GM12891 (cell line): ENCODE measurements around the gene UBXN11.
A peak's percentile ranks its signal among the peaks of the same experiment; 100 is the strongest.

ENCODE experiments used
- DNase-seq: peaks from one replicate; pipeline ENCODE4 v3.0.0; 2011; ENCODE audit warnings: low spot score; ENCODE audit not compliant: insufficient read length
- FAIRE-seq: peaks from 2 replicates; lab custom pipeline; 2011; peaks lifted over from hg19 to GRCh38; lab: Jason Lieb, UNC
- PAX5 ChIP-seq: IDR thresholded peaks from 2 replicates; pipeline ENCODE4 v1.6.1; 2011; ENCODE audit warnings: low read length, moderate library complexity, mild to moderate bottlenecking; ENCODE audit not compliant: insufficient read depth, severe bottlenecking
- POLR2A ChIP-seq: IDR thresholded peaks from 2 replicates; pipeline ENCODE4 v1.6.1; 2011; ENCODE audit warnings: low read depth, low read length, control low read depth
- POLR2AphosphoS5 ChIP-seq: IDR thresholded peaks from 2 replicates; pipeline ENCODE4 v1.6.1; 2011; ENCODE audit warnings: low read depth, low read length, control low read depth
- POU2F2 ChIP-seq: IDR thresholded peaks from 2 replicates; pipeline ENCODE4 v1.6.1; 2011; ENCODE audit warnings: low read depth, mild to moderate bottlenecking, control low read depth, low read length, moderate library complexity
- SPI1 ChIP-seq: IDR thresholded peaks from 2 replicates; pipeline ENCODE4 v1.6.1; 2011; ENCODE audit warnings: low read depth, low read length, control low read depth
- TAF1 ChIP-seq: IDR thresholded peaks from 2 replicates; pipeline ENCODE4 v1.6.1; 2011; ENCODE audit warnings: low read depth, low read length, control low read depth

UBXN11 gene

DNA sequence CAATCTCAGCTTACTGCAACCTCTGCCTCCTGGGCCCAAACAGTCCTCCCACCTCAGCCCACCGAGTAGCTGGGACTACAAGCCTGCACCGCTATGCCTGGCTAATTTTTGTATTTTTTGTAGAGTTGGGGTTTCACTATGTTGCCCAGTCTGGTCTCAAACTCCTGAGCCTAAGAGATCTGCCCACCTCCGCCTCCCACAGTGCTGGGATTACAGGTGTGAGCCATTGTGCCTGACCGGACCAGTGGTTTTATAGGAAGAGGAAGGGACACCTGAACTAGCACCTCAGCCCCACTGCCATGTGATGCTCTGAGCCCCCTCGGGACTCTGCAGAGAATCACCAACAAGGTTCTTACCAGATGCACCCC is 43.4 kb upstream of the UBXN11 start:
- TF ChIP-seq POU2F2 (no peak), POLR2A (no peak), PAX5 (no peak), POLR2AphosphoS5 (no peak), SPI1 (no peak), TAF1 (no peak)
- DNase-seq (no peak), FAIRE-seq (no peak)

DNA sequence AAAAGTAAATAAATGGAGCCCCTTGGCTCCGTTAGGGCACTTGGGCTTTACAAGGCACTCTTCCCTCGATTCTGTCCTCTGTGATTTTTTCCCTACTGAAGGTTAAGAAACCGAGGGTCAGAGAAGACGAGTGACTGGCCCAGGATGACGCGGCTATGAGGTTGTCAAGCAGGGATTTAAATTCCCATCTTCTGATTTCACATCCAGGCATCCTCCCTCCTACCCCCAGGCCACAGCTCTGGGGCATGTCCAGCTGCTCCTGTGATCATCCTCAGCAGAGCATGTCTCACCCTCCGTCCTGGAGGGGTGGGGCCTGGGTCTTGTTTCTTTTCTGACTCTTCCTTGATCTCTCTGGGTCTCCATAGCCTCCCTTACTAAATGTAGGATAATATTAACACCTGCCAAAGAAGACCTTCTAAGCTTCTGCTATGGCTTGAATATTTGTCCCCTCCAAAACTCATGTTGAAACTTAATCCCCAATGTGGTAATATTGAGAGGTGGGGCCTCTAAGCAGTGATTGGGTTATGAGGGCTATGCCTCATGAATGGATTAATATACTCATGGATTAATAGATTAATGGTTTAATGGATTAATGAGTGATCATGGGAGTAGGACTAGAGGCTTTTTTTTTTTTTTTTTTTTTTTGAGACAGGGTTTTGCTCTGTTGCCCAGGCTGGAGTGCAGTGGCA is 42.9 kb upstream of the UBXN11 start:
- no peak for TF ChIP-seq TAF1
- FAIRE-seq (no peak), DNase-seq (no peak)

DNA sequence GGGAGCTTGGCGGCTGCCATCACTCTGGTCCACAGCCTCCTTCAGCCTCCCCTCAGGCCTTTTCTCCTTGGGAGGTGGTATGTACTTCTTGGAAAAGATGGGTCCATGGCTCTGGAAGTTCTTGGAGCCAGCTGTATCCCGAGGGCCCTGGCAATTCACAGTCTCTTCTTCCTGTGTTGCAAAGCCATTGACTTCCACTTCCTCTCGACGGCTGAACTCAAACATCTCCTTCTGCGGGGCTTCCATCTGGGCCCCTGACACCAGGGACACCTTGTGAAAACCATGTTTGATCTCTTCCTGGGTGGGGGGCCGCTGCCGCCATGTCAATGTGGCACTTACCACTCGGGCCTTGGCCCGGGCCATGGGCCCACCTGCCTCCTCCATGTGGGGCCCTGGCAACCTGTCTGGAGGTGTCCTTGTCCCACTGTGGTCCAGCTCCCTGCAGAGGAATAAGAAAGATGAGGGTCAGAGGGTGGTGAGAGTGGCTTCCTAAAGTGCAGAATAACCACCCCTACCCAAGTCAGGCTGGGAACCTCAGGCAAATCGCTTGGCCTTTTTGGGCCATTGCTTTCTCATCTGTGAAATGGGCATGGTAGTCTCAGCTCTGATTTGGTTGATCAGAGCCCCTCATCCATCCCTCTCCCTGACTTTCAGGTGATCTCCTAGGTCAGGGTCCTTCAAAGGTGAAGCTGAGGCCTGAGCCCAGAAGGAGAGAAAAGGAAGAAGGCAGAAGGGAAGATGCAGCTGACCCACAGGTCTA is 40.0 kb upstream of the UBXN11 start:
- DNase-seq (no peak), FAIRE-seq (no peak)
- no peak for TF ChIP-seq PAX5
- no peak for TF ChIP-seq POLR2AphosphoS5
- no peak for TF ChIP-seq TAF1
- no peak for TF ChIP-seq POU2F2
- TF ChIP-seq POLR2A, result no peak
- no peak for TF ChIP-seq SPI1

DNA sequence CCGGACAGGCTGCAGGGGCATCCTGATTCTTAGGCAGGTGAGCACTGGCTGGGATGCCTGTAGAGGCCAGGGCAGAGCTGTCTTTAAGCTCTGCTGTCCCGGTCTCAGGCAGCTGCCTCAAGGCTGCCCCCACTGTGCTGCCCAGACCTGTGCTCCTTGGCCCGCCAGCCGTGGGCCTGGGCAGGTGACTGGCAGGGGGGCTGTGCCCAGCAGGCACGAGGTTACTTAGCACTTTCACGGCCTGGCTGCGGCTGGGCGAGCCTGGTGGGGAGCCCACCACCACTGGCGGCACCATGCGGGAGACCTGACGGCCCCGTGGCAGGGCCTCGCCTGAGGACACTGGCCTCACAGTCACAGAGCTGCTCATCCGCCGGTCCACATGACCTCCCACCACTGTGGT is 39.3 kb upstream of the UBXN11 start:
- TF ChIP-seq POU2F2 (no peak), POLR2A (no peak), PAX5 (no peak), SPI1 (no peak), POLR2AphosphoS5 (no peak), TAF1 (no peak)
- DNase-seq (no peak), FAIRE-seq (no peak)

DNA sequence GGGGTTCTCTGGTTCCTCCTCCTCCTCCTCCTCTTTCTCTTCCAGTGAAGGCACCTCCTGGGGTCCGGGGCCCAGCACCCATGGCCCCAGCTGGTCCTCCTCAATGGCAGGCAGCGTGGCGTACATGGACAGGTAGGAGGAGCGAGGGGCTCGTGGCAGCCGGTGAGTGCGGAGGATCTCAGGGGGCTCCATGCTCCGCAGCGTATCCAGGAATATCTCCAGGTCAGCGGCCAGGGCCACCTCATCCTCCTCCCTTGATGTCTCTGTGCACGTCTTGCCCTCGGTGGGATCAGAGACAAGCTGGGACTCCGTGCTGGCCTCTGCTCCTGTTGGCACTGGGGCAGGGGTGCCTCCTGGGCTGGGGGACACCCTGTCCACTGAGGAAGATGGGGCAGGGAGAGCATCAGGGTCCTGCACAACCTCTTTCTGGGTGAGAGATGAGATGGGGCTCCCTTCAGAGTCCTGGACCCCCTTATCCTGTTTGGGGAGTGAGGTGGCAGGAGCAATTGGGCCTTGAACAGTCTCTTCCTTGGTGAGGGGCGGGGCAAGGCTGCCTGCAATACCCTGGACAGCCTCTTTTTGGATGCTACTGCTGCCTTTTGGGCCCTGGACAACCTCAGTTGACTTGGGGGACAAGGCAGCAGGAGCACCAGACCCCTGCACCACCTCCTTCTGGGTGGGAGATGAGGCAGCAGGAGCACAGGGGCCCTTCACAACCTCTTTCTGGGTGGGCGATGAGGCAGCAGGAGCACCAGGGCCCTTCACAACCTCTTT is 37.9 kb upstream of the UBXN11 start:
- no peak for TF ChIP-seq PAX5
- no peak for TF ChIP-seq POLR2A
- TF ChIP-seq POLR2AphosphoS5, result no peak
- TF ChIP-seq TAF1, result no peak
- TF ChIP-seq POU2F2, result no peak
- no peak for TF ChIP-seq SPI1
- FAIRE-seq (no peak), DNase-seq (no peak)

DNA sequence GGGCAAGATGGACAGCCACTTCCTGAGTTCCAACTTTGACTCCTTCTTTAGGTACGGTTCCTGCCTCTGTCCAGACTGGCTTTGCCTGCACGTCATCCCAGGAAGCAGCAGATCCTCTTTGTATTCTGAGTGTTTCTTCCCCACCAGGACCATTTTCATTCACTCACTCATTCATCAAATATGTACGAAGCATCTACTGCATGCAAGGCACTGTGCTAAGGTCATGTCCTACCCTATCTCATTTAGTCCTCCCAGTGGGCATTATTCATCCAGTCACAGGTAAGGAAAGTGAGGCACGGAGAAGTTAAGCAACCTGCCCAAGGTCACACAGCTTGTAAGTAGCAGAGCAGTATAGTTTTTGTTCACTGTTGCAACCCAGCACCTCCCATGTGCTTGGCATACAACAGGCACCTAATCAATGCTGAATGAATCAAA is 33.6 kb upstream of the UBXN11 start:
- TF ChIP-seq TAF1 (no peak), POLR2AphosphoS5 (no peak), POU2F2 (no peak), POLR2A (no peak), PAX5 (no peak)
- DNase-seq (no peak), FAIRE-seq (no peak)

DNA sequence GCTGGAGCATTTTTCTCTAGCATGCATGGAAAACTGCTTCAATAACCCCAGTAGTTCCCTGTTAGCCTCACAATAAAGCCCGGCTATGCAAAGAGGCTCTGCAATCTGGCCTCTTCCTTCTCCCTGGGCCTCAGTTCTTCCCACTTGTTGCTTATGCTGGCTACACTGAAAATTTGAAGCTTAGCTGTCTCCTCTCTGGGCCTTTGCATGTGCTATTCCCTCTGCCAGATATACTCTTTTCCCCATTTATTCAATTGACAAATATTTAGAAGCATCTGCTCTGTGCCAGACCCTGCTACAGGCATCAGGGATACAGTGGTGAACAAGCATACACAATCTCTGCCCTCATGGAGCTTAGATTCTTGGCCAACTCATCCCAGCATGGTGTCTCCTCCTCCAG is 32.2 kb upstream of the UBXN11 start:
- FAIRE-seq, result no peak
- TF ChIP-seq POLR2AphosphoS5, result no peak
- no peak for TF ChIP-seq PAX5
- no peak for TF ChIP-seq TAF1
- no peak for TF ChIP-seq POU2F2
- no peak for TF ChIP-seq POLR2A
- no peak for TF ChIP-seq SPI1
- DNase-seq, result no peak

DNA sequence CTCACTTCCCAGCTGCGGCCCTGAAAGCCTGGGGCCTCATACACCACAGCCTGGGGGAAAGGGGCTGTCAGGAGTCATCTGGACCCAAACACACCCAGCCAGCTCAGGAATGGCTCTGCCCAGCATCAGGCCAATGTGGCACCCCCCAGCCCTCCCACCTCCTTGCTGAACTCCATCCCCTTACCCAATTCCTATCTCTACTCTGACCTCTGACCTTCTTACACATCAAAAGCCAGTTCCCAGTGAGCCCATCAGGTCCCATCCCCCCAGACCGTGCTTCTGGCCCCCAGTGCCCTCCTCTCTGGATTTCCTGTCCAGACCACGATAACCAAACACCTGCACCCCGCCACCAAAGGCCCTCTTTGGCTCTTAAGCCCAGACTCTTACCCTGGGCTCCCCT is 31.2 kb upstream of the UBXN11 start:
- TF ChIP-seq POLR2AphosphoS5, result no peak
- no peak for TF ChIP-seq TAF1
- DNase-seq, result no peak
- no peak for FAIRE-seq

DNA sequence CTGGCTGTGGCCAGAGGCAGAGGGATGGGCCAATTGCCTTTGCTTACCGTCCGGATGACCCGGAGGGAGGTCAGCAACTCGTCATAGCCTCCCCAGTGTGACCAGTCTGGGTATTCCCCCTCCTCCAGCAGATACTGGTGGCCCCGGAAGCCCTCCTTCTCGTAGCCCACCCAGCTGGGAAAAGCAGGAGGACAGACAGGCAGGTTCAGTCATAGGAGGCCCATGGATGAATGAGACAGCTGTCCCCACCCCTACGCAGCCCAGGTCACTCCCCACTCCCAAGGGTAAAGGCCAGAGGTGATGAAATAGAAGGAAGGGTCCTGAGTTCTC is 30.7 kb upstream of the UBXN11 start:
- DNase-seq (no peak), FAIRE-seq (no peak)
- no peak for TF ChIP-seq SPI1
- TF ChIP-seq POU2F2, result no peak
- TF ChIP-seq POLR2AphosphoS5, result no peak
- no peak for TF ChIP-seq PAX5
- TF ChIP-seq TAF1, result no peak
- TF ChIP-seq POLR2A, result no peak

DNA sequence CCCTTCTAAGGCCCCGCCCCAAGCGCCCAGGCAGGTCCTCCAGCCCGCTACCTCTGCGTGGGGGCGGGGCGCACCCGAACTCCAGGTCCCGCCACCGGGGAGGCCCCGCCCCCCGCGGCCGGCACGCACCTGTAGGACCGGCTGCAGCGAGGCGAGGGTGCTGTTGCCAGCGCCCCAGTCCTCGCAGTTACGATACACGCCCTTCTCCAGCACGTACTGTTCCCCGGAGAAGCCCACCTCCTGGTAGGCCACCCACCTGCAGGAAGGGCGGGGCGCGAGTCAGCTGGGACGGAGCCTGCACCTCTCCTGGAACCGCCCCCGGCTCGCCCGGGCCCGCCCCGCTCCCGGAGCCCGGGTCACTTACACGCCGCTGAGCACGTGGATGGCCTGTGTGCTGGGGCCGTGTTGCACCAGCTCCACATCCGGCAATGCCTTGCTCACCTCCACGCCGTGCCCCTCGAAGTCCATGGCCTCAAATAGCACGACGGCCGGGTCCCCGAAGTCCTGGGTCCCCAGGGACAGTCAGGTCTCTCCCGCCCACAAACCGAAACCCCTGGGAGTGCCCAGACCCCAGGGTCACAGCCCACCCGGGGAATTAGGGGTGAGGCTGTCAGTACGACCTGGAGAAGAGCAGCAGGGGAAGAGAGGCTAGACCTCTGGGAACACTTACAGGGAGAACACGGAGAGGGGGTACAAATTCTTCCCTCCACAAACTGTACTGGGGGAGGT is 30.2 kb upstream of the UBXN11 start:
- DNase-seq (peak; percentile 88), FAIRE-seq (peak; percentile 69)
- TF ChIP-seq TAF1 (no peak), SPI1 (no peak), POLR2A (no peak), PAX5 (no peak), POLR2AphosphoS5 (no peak), POU2F2 (no peak)
